ENCODE data around the gene CIC. TPM values are rescaled to one million over a fixed set of nuclear protein-coding genes. Genes with fewer than 3 reads are reported as not detected.

Gene CIC
- 23.9 and 36.1 TPM in 2 replicates for total RNA-seq

DNA sequence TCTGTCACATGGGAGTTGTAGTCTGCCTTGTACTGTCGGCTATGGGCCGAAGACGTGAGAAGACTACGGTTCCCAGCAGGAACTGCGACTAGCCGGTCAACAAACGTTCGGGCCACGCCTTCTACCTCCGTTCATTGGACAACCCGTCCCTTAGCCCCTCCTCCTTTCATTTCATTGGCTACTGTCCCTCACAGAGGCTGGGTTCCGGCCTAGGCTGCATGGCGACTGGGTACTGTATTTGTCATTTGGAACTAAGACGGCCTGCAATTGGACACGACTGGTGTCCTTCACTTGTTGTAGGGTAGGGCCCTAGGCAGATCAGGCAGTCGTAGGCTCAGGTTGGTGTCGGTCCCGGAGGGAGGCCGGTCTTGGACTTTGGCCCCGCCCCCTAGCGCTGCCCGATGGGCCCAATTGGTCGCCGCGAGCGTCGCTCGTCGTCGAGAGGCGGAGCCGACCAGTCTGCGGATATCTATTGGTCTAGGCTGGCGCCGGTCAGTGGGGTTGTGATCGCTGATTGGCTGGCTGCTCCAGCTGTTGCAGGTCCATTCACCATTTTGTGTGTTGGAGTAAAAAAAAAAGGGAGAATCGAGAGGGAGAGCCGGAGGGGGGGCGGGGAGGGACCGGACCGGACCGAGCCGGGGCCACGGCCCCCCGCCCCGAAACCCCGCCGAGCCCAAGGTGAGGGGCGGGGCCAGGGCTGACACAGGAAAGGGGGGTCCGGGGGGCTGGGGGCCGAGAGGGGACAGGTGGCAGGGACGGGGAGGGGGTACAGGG, at the start of gene CIC:
Gene CIC (plus strand): TSS at position 549 of the 774 bp plus-strand sequence. CDS start 2,532 bp downstream, outside the sequence.

DNA sequence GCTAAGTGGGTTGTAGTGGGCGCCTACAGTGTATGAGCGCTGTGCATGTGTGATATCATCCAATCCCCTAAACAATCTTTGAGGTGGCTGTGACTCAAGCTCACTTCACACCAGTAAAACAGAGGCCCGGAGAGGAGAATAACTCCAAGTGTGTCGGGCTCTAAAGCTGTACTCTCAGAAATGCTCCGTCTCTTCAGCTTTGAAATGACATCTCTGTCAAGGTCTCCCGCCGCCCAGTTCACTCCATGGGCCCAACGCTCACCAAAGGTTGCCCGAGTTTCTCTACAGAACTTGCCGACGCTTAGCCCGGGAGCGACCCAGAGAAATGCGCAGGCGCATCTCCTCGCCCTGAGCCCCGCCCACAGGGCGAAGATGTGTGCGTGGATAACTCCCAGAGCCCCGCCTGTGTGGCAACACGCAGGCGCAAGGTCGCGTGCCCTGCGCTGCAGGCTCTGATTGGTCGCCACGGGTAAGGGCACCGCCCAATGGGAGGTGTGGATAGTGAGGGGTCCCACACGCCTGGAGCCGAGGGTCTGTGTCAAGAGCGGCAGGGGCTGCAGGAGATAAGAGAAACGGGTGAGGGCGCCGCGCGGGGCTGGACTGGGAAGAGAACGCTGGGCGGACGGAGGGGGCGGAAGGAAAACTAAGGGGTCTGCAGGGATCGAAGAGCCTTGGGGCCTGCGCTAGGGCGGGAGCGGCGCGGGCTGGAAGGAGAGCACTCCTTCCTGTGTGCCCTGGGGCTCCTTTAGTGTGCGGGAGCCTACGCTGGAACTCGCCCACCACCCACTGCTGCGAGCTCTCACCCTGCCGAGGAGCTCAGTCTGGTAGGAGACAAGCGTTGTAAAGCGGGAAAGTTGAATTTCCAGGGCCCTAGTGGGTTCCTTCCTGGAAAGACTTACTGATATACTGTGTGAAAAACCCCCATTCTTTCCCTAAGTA, 49.0 kb upstream of the CIC start, which contains the start of gene ZNF526:
Gene ZNF526 (plus strand): TSS at position 501 of the 939 bp plus-strand sequence. CDS start 4,092 bp downstream, outside the sequence.

DNA sequence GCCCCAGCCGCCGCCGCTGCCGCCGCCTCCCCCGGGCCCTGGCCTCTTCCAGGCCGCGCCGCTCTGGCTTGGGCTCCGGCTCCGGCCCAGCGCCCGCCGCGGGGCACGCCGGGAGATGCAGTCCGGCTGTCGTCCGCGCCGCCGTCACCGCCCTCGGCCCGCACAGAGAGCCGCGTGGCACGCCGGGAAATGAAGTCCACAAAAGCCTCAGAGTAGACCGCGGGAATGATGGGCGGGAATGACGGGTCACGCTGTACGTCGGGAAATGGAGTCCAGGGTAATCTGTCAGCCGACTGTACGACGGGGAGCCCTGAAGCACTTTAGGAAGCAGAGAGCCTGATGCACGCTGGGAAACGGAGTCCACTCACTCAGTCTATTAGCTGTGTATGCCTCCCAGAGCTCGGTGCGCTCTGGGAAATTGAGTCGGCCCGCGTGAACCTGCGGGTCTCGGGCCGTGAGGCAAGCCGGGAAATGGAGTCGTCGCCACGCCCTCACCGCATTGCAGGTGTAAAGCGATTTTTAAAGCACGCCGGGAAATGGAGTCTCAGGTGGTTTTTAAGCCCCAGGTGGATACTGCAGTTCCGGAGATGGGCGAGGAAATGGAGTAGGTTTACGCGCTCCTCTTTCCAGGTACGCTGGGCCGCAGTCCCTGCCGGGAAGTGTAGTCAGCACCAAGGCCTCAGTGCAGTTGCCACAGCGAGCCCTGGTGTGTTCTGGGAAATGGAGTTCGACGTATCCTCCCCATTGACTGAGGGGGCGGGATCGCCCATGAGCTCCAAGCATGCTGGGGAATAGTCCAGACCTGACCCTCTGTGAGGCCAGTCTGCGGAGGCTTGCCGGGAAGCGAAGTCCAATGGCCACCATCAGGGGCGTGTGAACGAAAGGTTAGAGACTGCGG, 26.3 kb upstream of the CIC start, which contains the start of gene GSK3A:
Gene GSK3A (minus strand): TSS at position 91 of the 898 bp plus-strand sequence. CDS start 137 bp downstream, outside the sequence.

DNA sequence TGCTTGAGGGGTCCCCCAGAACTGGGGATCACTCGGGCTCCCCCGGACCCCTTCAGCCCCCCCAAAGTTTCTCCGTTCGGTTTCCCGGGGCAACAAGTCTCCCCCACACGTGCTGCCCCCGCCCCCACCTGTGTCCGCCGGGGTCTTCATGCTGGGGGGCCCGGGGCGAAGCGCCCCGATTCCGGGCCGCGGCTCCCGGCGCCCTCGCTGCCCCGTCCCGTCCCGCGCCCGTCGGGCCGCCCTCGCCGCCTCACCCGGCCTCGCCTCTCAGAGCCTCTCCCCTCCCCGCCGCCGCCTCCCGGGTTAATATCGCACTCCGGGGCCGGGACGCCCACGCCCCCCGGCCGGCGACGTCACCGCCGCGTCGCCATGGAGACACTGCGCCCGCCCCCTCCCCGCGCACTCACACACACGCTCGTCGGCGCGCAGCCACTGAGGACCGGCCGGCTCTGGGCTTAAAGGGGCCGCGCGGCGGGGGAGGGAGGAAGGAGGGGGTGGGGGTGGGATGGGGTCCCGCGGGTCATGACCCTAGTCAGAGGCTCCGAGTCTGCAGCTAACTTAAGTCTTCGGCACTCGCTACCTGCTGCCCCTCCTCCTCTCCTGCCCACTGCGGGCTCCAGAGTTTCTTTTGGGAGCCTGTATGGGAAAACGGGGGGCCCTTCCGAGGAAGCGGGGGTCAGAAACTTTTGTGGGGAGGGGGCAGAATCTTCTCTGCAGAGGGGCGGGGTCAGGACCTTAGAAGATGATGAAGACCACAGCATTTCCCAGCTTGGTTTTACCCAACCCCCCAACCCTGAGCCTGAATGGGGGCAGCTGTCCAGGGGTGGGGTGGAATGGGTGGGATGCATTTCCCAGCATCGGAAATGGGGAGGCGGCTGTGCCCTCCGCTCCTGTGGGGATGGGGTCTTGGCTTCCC, 13.9 kb upstream of the CIC start, which contains the start of gene ERF:
Gene ERF (minus strand): TSS at position 279 of the 916 bp plus-strand sequence. CDS start 129 bp downstream, at position 150.

DNA sequence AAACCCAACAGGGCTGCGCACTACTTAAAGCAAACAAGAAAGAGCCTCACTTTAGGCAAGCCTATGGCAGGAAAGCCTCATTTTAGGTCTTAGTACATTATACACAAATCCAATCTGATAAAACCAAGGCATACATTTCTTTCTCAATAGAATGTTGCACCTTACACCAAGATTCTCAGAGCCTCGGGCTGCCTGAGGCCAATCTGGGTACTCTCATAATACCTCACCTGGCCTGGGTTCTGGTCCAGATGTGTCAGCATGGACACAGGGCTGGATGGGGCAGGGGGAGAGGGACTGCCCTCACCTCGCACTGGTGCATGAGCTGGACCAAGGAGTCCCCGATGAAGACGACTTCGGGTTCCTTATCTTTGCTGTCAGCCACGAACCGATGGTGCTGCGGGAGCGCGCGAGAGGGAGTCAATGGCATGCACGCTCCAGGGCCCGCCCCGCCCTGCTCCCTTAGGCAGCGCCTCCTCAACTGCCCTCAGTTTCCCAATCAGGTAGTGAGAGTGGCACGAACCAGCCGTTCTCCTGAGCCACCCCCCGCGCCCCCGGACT, 32.7 kb downstream of the CIC start, which contains the start of gene PRR19:
Gene PRR19 (plus strand): TSS at position 487 of the 558 bp plus-strand sequence. CDS start 7,453 bp downstream, outside the sequence.

DNA sequence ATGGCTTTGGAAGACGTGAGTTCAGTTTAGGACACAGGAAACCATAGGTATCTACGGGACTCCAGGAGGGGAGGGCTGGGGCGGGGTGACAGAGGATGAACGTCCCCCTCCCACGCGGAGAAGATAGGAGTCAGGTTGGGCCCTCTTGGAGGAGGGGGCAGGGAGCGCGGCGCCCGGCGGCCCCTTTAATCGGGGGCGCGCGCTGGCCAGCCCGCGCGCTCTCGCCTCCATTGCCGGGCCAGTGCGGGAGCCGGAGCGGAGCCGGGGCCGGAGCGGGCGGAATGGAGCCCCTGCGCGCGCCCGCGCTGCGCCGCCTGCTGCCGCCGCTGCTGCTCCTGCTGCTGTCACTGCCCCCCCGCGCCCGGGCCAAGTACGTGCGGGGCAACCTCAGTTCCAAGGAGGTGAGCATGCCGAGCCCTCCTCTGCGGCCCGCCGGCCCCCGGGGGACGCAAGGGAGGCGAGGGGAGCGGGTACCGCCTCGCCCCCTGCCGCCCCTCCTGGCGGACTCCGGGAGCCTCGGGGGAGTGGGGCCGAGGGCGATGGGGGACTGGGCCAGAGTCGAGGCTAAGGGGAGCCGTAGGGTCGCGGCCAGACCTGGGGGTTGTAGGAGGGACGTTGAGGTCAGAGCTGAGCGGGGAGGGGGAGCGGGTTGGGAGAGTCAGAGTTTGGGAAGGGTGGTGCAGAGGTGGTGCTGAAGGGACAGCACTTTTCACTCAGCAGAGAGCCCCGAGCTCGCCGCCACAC, 44.2 kb downstream of the CIC start, which contains the start of gene TMEM145:
Gene TMEM145 (plus strand): TSS at position 214 of the 744 bp plus-strand sequence. CDS start 68 bp downstream, at position 282.

DNA sequence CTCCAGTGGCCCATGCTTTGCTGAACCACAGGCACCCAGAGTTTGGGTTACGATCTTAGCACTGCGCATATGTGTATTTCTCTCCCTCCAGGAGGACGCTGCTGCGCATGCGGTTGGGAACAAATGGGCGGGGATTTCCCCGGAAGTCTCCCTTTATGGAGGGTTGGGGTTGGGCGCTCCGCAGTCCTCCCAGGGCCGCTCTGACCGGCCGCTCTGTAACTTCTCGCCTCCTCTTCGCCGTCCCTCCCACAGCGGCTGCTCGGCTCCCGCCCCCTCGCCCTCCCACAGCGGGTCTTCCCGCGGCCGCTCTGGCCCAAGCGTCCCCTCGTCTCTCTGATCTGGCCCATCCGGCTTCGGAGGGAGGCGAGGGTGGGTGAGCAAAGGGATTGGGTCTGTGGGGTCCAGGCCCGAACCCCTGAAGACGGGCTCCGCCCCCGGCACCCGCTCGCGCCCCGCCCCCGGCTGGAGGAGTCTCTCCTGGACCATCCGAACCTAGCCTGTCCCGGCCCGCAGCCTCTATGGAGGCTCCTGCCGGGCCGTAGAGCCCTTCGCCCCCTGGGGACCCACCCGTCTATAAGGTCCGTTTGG, 56.4 kb downstream of the CIC start, which contains the start of gene MEGF8:
Gene MEGF8 (plus strand): TSS at position 328 of the 588 bp plus-strand sequence. CDS start 609 bp downstream, outside the sequence.

Other genes starting within 250 kb of the CIC start
- 0.27 and 5.8 TPM in 2 replicates for gene GRIK5, start 199.0 kb upstream of the CIC start, total RNA-seq
- gene ZNF574, start 193.1 kb upstream of the CIC start, total RNA-seq: 11.0 and 14.8 TPM in 2 replicates
- gene POU2F2, start 136.8 kb upstream of the CIC start, total RNA-seq: 0.40 and 1.1 TPM in 2 replicates
- 9.0 and 16.9 TPM in 2 replicates for gene DEDD2, start 51.6 kb upstream of the CIC start, total RNA-seq
- gene ZNF526, start 48.9 kb upstream of the CIC start, total RNA-seq: 9.0 and 11.1 TPM in 2 replicates
- gene GSK3A, start 26.6 kb upstream of the CIC start, total RNA-seq: 22.3 and 30.4 TPM in 2 replicates
- gene ERF, start 14.1 kb upstream of the CIC start, total RNA-seq: 19.7 and 36.5 TPM in 2 replicates
- 0.50 and 0.53 TPM in 2 replicates for gene PRR19, start 32.9 kb downstream of the CIC start, total RNA-seq
- gene PAFAH1B3, start 33.4 kb downstream of the CIC start, total RNA-seq: 24.5 and 27.3 TPM in 2 replicates
- not detected in 2 replicates for gene TMEM145, start 44.1 kb downstream of the CIC start, total RNA-seq
- 25.4 and 27.6 TPM in 2 replicates for gene MEGF8, start 56.4 kb downstream of the CIC start, total RNA-seq
- gene CNFN, start 121.0 kb downstream of the CIC start, total RNA-seq: not detected in 2 replicates
- gene LIPE, start 158.1 kb downstream of the CIC start, total RNA-seq: 2.9 and 9.6 TPM in 2 replicates
- gene CXCL17, start 173.7 kb downstream of the CIC start, total RNA-seq: not detected in 2 replicates